ENCODE measurements around the gene FHIT. TPM values are rescaled to one million over a fixed set of nuclear protein-coding genes. Genes with fewer than 3 reads are reported as not detected.

The FHIT gene
- total RNA-seq, 2 donors from 2014 or later, result 6.8 to 12.3 TPM

DNA sequence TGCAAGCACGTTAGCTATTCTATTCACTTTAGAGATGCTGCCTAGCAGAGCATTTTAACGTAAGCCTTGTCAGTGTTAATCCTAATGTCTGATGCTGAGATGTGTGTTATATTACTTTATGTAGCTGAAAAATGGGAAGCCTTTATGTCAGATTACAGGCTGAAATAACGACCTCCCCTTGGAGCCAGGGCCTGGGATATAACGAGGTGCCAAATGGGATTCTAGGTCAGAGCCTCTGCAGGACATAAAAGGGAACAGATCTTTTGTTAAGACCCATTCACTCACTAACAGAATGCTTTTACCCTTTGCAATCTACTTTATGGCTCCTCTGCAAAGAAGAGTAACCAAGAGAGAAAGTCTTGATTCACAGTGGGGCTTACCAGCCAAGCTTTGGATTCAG lies 1385.9 kb downstream of the FHIT start:
- Mint-ChIP-seq H3K27ac (no peak overlapping the region), H3K27me3 (ENCODE audit: insufficient read depth) (no peaks in the 10 kb centered on the region), H3K4me1 (peaks cover 25% of the 10 kb centered on the region), H3K36me3 (ENCODE audit: low read depth) (no peaks in the 10 kb centered on the region), H3K9me3 (peaks cover 10% of the 10 kb centered on the region), H3K4me3 (no peak overlapping the region)
- Histone ChIP-seq H3K4me3 (ENCODE audit: low read length) (no peak overlapping the region), H3K27ac (ENCODE audit: low read depth, low read length) (no peak overlapping the region), H3K4me1 (ENCODE audit: control insufficient read depth, insufficient read depth, low read length) (peaks cover 12% of the 10 kb centered on the region), H3K9me3 (ENCODE audit: control insufficient read depth, low read length) (peaks cover 12% of the 10 kb centered on the region), H3K9ac (ENCODE audit: extremely low read depth, low read length, poor library complexity, severe bottlenecking) (no peak overlapping the region), H3K36me3 (ENCODE audit: control insufficient read depth, insufficient read depth, low read length) (no peaks in the 10 kb centered on the region), H3K27me3 (ENCODE audit: control insufficient read depth, insufficient read depth, low read length, poor library complexity, severe bottlenecking) (no peaks in the 10 kb centered on the region)
- DNase-seq, result no peak
- 85 to 100% methylated on average over 2 to 4 of the region's 4 CpGs for WGBS, 2 experiments (ENCODE audit: insufficient coverage in 1 of 2, insufficient read length in 1 of 2)
- TF ChIP-seq, protein P1, sequence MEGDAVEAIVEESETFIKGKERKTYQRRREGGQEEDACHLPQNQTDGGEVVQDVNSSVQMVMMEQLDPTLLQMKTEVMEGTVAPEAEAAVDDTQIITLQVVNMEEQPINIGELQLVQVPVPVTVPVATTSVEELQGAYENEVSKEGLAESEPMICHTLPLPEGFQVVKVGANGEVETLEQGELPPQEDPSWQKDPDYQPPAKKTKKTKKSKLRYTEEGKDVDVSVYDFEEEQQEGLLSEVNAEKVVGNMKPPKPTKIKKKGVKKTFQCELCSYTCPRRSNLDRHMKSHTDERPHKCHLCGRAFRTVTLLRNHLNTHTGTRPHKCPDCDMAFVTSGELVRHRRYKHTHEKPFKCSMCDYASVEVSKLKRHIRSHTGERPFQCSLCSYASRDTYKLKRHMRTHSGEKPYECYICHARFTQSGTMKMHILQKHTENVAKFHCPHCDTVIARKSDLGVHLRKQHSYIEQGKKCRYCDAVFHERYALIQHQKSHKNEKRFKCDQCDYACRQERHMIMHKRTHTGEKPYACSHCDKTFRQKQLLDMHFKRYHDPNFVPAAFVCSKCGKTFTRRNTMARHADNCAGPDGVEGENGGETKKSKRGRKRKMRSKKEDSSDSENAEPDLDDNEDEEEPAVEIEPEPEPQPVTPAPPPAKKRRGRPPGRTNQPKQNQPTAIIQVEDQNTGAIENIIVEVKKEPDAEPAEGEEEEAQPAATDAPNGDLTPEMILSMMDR (conservative IDR thresholded peaks at IDR 0.05), result no peak

DNA sequence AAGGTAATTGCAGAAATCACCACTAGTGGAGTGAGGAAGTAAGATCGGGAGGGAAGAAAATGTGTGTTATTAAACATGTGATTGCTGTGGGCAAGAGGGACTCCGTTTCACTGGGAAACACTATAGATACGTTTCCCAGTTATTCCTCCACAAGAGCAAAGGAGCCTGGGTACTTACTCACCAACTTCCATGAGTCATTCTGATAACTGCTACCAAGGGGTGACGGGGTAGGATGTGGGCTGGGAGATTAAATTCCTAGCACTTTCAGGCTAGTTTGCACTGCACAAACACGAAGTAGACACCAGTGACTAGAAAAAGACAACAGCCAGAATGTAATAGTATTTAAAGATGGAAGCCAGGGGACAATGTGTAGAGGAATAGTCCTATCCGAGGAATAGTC lies 1388.6 kb downstream of the FHIT start:
- H3K36me3 ChIP-seq (ENCODE audit: control insufficient read depth, insufficient read depth, low read length), result no peaks in the 10 kb centered on the region
- Mint-ChIP-seq H3K4me3 (no peak overlapping the region), H3K27ac (no peak overlapping the region), H3K27me3 (ENCODE audit: insufficient read depth) (no peaks in the 10 kb centered on the region), H3K4me1 (peaks cover 25% of the 10 kb centered on the region), H3K36me3 (ENCODE audit: low read depth) (no peaks in the 10 kb centered on the region), H3K9me3 (peaks cover 10% of the 10 kb centered on the region)
- WGBS, 2 experiments (ENCODE audit: insufficient coverage in 1 of 2, insufficient read length in 1 of 2), result 91% methylated on average over 5 to 6 of the region's 6 CpGs
- TF ChIP-seq, protein P1 (conservative IDR thresholded peaks at IDR 0.05), result no peak
- H3K27ac ChIP-seq (ENCODE audit: low read depth, low read length), result no peak overlapping the region
- peaks cover 9% of the 10 kb centered on the region for H3K4me1 ChIP-seq (ENCODE audit: control insufficient read depth, insufficient read depth, low read length)
- peaks cover 12% of the 10 kb centered on the region for H3K9me3 ChIP-seq (ENCODE audit: control insufficient read depth, low read length)
- H3K27me3 ChIP-seq (ENCODE audit: control insufficient read depth, insufficient read depth, low read length, poor library complexity, severe bottlenecking), result no peaks in the 10 kb centered on the region
- H3K4me3 ChIP-seq (ENCODE audit: low read length), result no peak overlapping the region
- no peak for DNase-seq
- H3K9ac ChIP-seq (ENCODE audit: extremely low read depth, low read length, poor library complexity, severe bottlenecking), result no peak overlapping the region

DNA sequence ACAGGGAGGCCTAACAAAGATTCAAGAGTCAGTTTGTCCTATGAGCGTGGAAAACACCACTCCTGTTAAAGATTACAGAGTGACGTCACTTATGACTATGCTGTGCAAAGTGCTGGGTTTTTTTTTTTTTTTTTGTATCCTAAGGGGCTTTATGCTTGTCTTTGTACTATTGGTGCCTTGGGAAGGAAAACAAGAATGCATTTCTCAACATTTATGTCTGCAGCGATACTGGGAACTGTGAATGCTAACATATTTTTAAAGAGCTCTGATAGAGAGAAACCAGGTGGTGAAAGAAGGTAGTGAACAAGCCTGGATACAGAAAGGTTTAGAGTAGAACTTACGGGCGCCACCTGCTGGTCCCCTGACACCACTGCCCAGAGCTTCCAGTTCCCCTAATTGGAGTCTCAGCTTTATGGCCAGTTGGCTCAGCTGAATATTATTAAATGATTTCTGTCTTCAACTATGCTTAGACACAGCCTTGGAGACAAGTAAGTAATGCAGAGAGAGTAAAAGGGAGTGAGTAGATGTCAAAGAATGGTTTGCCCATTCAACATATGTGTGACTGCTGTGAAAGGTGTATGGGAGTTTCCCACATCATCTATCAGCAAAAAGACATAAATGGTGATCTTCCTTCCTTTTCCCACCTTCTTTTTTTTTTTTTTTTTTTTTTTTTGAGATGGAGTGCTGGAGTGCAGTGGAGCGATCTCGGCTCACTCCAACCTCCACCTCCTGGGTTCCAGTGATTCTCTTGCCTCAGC lies 1393.5 kb downstream of the FHIT start:
- Mint-ChIP-seq H3K27me3 (ENCODE audit: insufficient read depth) (no peaks in the 10 kb centered on the region), H3K27ac (no peak overlapping the region), H3K36me3 (ENCODE audit: low read depth) (no peaks in the 10 kb centered on the region), H3K4me3 (no peak overlapping the region), H3K9me3 (peaks cover 9% of the 10 kb centered on the region), H3K4me1 (peaks cover 11% of the 10 kb centered on the region)
- Histone ChIP-seq H3K27me3 (ENCODE audit: control insufficient read depth, insufficient read depth, low read length, poor library complexity, severe bottlenecking) (no peaks in the 10 kb centered on the region), H3K9ac (ENCODE audit: extremely low read depth, low read length, poor library complexity, severe bottlenecking) (no peak overlapping the region), H3K9me3 (ENCODE audit: control insufficient read depth, low read length) (no peaks in the 10 kb centered on the region), H3K36me3 (ENCODE audit: control insufficient read depth, insufficient read depth, low read length) (no peaks in the 10 kb centered on the region), H3K4me1 (ENCODE audit: control insufficient read depth, insufficient read depth, low read length) (no peaks in the 10 kb centered on the region), H3K4me3 (ENCODE audit: low read length) (no peak overlapping the region), H3K27ac (ENCODE audit: low read depth, low read length) (no peak overlapping the region)
- DNase-seq, result peak; percentile 88
- TF ChIP-seq, protein P1 (conservative IDR thresholded peaks at IDR 0.05), result peak; percentile 96
- WGBS, 2 experiments (ENCODE audit: insufficient coverage in 1 of 2, insufficient read length in 1 of 2), result 30 to 54% methylated on average over 3 to 7 of the region's 7 CpGs
